ENCODE data around the gene SCGB2B2. TPM values are rescaled to one million over a fixed set of nuclear protein-coding genes. Genes with fewer than 3 reads are reported as not detected.

SCGB2B2 gene
- polyA plus RNA-seq, 1 donor from 2014 or later = not detected

Other genes starting within 250 kb of the SCGB2B2 start
- gene UBA2, start 248.8 kb downstream of the SCGB2B2 start, polyA plus RNA-seq = 65.1 TPM
- not detected for gene WTIP, start 195.4 kb downstream of the SCGB2B2 start, polyA plus RNA-seq
- gene ZNF302, start 519 bp upstream of the SCGB2B2 start, polyA plus RNA-seq = 13.1 TPM
- gene ZNF181, start 57.1 kb upstream of the SCGB2B2 start, polyA plus RNA-seq = 28.3 TPM
- gene ZNF599, start 96.1 kb upstream of the SCGB2B2 start, polyA plus RNA-seq = 4.4 TPM
- gene ZNF30, start 249.7 kb upstream of the SCGB2B2 start, polyA plus RNA-seq = 1.6 TPM